Prostate gland (tissue), 2 donors: ENCODE results near the gene CCDC192.

Experiments
- CTCF ChIP-seq, 4 experiments: fragments of 200-600 bp in 2 of 4; fragments of 450-650 bp in 2 of 4; sonication (generic) in 2 of 4; IDR thresholded peaks; 1 replicate in 3 of 4; 2 replicates in 1 of 4; pipeline ENCODE4 v1.5.1; 2016 to 2019; ENCODE audit warnings: antibody characterized with exemption in 4 of 4, mild to moderate bottlenecking in 2 of 4, moderate library complexity in 2 of 4
- POLR2A ChIP-seq: fragments of 450-650 bp; IDR thresholded peaks from one replicate; pipeline ENCODE4 v1.6.1; 2016; ENCODE audit warnings: antibody characterized with exemption, mild to moderate bottlenecking
- POLR2AphosphoS5 ChIP-seq: sonication (generic); formaldehyde crosslinking; IDR thresholded peaks from one replicate; pipeline ENCODE4 v1.6.1; 2017; ENCODE audit warnings: antibody characterized with exemption

- no peak for TF ChIP-seq CTCF (IDR thresholded peaks at IDR 0.05)
- no peak for TF ChIP-seq POLR2AphosphoS5
- TF ChIP-seq POLR2A = no peak
Measured at GRCh38 chr5:127867022-127867783, 164.0 kb downstream of the CCDC192 start.
